H1 (cell line): ENCODE measurements around the gene TMPRSS2. TPM values are rescaled to one million over a fixed set of nuclear protein-coding genes. Genes with fewer than 3 reads are reported as not detected.
A peak's percentile ranks its signal among the peaks of the same experiment; 100 is the strongest.

Source experiments
- CTCF ChIA-PET: fragments of 300-600 bp; sonication (Branson Sonifier 250); formaldehyde crosslinking; loops from one replicate; lab custom pipeline; 2021; ENCODE audit not compliant: partially characterized antibody; lab: Charles Lee
- POLR2A ChIA-PET: fragments of 300-600 bp; sonication (Branson Sonifier 250); formaldehyde crosslinking; loops from one replicate; lab custom pipeline; 2021; ENCODE audit warnings: inconsistent platforms; ENCODE audit not compliant: partially characterized antibody; lab: Charles Lee
- DNase-seq, 2 experiments: peaks; one replicate each; pipeline versions ENCODE4 v3.0.0 to v3.0.0-alpha.2; 2010 to 2022; ENCODE audit warnings: low spot score in 2 of 2, low read depth in 1 of 2, mixed read lengths in 1 of 2
- FAIRE-seq: peaks from 2 replicates; lab custom pipeline; 2011; peaks lifted over from hg19 to GRCh38; lab: Jason Lieb, UNC
- H2AFZ ChIP-seq: 2 replicates; pipeline ENCODE4 v1.8.1; 2012; ENCODE audit warnings: low read length, inconsistent platforms
- H2AK5ac ChIP-seq: 2 replicates; pipeline ENCODE4 v1.6.1; 2013; ENCODE audit warnings: low read depth, low read length
- H2BK120ac ChIP-seq: replicated peaks from 2 replicates; pipeline ENCODE3; 2013; ENCODE audit warnings: low read depth, low read length, inconsistent platforms
- H2BK12ac ChIP-seq: 2 replicates; pipeline ENCODE4 v1.6.1; 2013; ENCODE audit warnings: low read depth, low read length
- H2BK15ac ChIP-seq: 2 replicates; pipeline ENCODE4 v1.6.1; 2013; ENCODE audit warnings: low read length
- H2BK20ac ChIP-seq: 2 replicates; pipeline ENCODE4 v1.6.1; 2013; ENCODE audit warnings: low read length
- H2BK5ac ChIP-seq: 2 replicates; pipeline ENCODE4 v1.6.1; 2013; ENCODE audit warnings: low read depth, low read length
- H3K14ac ChIP-seq: 2 replicates; pipeline ENCODE4 v1.6.1; 2013; ENCODE audit warnings: inconsistent platforms; ENCODE audit not compliant: insufficient read length
- H3K18ac ChIP-seq: 2 replicates; pipeline ENCODE4 v1.6.1; 2013; ENCODE audit warnings: low read length; ENCODE audit errors: extremely low read depth
- H3K23ac ChIP-seq: 2 replicates; pipeline ENCODE4 v1.6.1; 2013; ENCODE audit warnings: inconsistent platforms; ENCODE audit not compliant: insufficient read length
- H3K23me2 ChIP-seq: 2 replicates; pipeline ENCODE4 v1.6.1; 2013; ENCODE audit warnings: low read depth, low read length
- H3K27ac ChIP-seq: 2 replicates; pipeline ENCODE4 v1.6.1; 2011; ENCODE audit warnings: low read depth, low read length, inconsistent platforms
- H3K27me3 ChIP-seq, 4 experiments: replicated peaks in 1 of 4; 1 replicate in 1 of 4; 2 replicates in 3 of 4; pipeline versions ENCODE4 v1.6.1 to v1.8.1; 2011 to 2013; ENCODE audit warnings: low read length in 3 of 4, mild to moderate bottlenecking in 3 of 4, inconsistent platforms in 2 of 4, mixed read lengths in 2 of 4, moderate library complexity in 1 of 4; ENCODE audit not compliant: control insufficient read depth in 3 of 4, insufficient read depth in 3 of 4; ENCODE audit errors: extremely low read depth in 1 of 4
- H3K36me3 ChIP-seq, 4 experiments: 2 replicates each; pipeline versions ENCODE4 v1.6.1 to v1.8.1; 2011 to 2013; ENCODE audit warnings: mild to moderate bottlenecking in 4 of 4, low read length in 3 of 4, moderate library complexity in 2 of 4, control low read depth in 1 of 4, inconsistent platforms in 1 of 4; ENCODE audit not compliant: insufficient read depth in 4 of 4, control insufficient read depth in 2 of 4
- H3K4ac ChIP-seq: replicated peaks from 2 replicates; pipeline ENCODE3; 2013; ENCODE audit warnings: low read length, low read depth, mixed read lengths, inconsistent platforms; ENCODE audit not compliant: insufficient read length
- H3K4me1 ChIP-seq, 4 experiments: replicated peaks in 1 of 4; 1 replicate in 1 of 4; 2 replicates in 3 of 4; pipeline versions ENCODE4 v1.6.1 to v1.8.1; 2011 to 2013; ENCODE audit warnings: low read length in 3 of 4, inconsistent platforms in 2 of 4, mixed read lengths in 1 of 4; ENCODE audit not compliant: insufficient read depth in 4 of 4, control insufficient read depth in 3 of 4
- H3K4me2 ChIP-seq, 2 experiments: 2 replicates each; pipeline versions ENCODE4 v1.6.1 to v1.8.1; 2011 to 2013; ENCODE audit warnings: low read depth in 2 of 2, low read length in 2 of 2, control low read depth in 1 of 2, inconsistent platforms in 1 of 2, mild to moderate bottlenecking in 1 of 2; ENCODE audit not compliant: insufficient read depth in 1 of 2
- H3K4me3 ChIP-seq, 4 experiments: fragments of 200-600, 300-600 bp in 1 of 4; sonication (generic), shearing (Covaris generic), sonication (Bioruptor Twin) in 1 of 4; 2 replicates each; pipeline versions ENCODE4 v1.5.1 to v1.8.1; 2011 to 2016; ENCODE audit warnings: low read length in 4 of 4, low read depth in 3 of 4, control low read depth in 2 of 4, inconsistent platforms in 2 of 4, mild to moderate bottlenecking in 2 of 4, mixed read lengths in 1 of 4, moderate library complexity in 1 of 4; ENCODE audit not compliant: insufficient read depth in 2 of 4; ENCODE audit errors: extremely low read depth in 1 of 4
- H3K56ac ChIP-seq: replicated peaks from 2 replicates; pipeline ENCODE3; 2013; ENCODE audit warnings: low read depth, mild to moderate bottlenecking, mixed read lengths, low read length, inconsistent platforms; ENCODE audit not compliant: insufficient read length
- H3K79me1 ChIP-seq: 2 replicates; pipeline ENCODE4 v1.6.1; 2013; ENCODE audit warnings: low read depth, low read length, control low read depth
- H3K79me2 ChIP-seq, 2 experiments: 2 replicates each; pipeline versions ENCODE4 v1.6.1 to v1.8.1; 2012 to 2013; ENCODE audit warnings: low read length in 2 of 2, mild to moderate bottlenecking in 2 of 2, inconsistent platforms in 1 of 2; ENCODE audit not compliant: insufficient read depth in 2 of 2, control insufficient read depth in 1 of 2
- H3K9ac ChIP-seq, 4 experiments: replicated peaks in 1 of 4; 1 replicate in 1 of 4; 2 replicates in 3 of 4; pipeline versions ENCODE4 v1.6.1 to v1.8.1; 2011 to 2013; ENCODE audit warnings: low read depth in 3 of 4, low read length in 3 of 4, control low read depth in 2 of 4, mild to moderate bottlenecking in 2 of 4, moderate library complexity in 2 of 4, inconsistent platforms in 1 of 4; ENCODE audit errors: extremely low read depth in 1 of 4
- H3K9me3 ChIP-seq, 2 experiments: 2 replicates each; pipeline versions ENCODE4 v1.6.1 to v1.8.1; 2012 to 2013; ENCODE audit warnings: mild to moderate bottlenecking in 2 of 2, moderate library complexity in 2 of 2, control low read depth in 1 of 2, inconsistent platforms in 1 of 2, low read depth in 1 of 2, low read length in 1 of 2, mixed read lengths in 1 of 2; ENCODE audit not compliant: insufficient read depth in 2 of 2
- H4K20me1 ChIP-seq, 2 experiments: replicated peaks in 1 of 2; 2 replicates each; pipeline versions ENCODE3 to v1.8.1; 2011 to 2013; ENCODE audit warnings: inconsistent platforms in 2 of 2, low read length in 2 of 2, mild to moderate bottlenecking in 1 of 2; ENCODE audit not compliant: insufficient read depth in 2 of 2, control insufficient read depth in 1 of 2
- H4K5ac ChIP-seq: 2 replicates; pipeline ENCODE4 v1.6.1; 2013; ENCODE audit warnings: low read length, low read depth, mixed read lengths, inconsistent platforms; ENCODE audit not compliant: insufficient read length
- H4K8ac ChIP-seq: 2 replicates; pipeline ENCODE4 v1.8.0; 2013; ENCODE audit warnings: mild to moderate bottlenecking, moderate library complexity, low read length, inconsistent platforms; ENCODE audit not compliant: insufficient read depth; ENCODE audit errors: extremely low read depth
- H4K91ac ChIP-seq: replicated peaks from 2 replicates; pipeline ENCODE3; 2013; ENCODE audit warnings: low read length, mixed read lengths, inconsistent platforms; ENCODE audit not compliant: insufficient read length
- ATF3 ChIP-seq: IDR thresholded peaks from 2 replicates; pipeline ENCODE4 v1.6.1; 2011; ENCODE audit warnings: low read depth, mild to moderate bottlenecking, low read length; ENCODE audit not compliant: insufficient read depth
- CHD2 ChIP-seq: IDR thresholded peaks from 2 replicates; pipeline ENCODE4 v1.6.1; 2012; ENCODE audit warnings: low read length, improper control_type of control experiment
- JUN ChIP-seq: IDR thresholded peaks from 2 replicates; pipeline ENCODE4 v1.6.1; 2011; ENCODE audit warnings: low read depth, mild to moderate bottlenecking, improper control_type of control experiment, low read length
- JUND ChIP-seq: IDR thresholded peaks from 2 replicates; pipeline ENCODE4 v1.6.1; 2011; ENCODE audit warnings: mild to moderate bottlenecking, improper control_type of control experiment, low read length
- SIX5 ChIP-seq: IDR thresholded peaks from 2 replicates; pipeline ENCODE4 v1.6.1; 2011; ENCODE audit warnings: mild to moderate bottlenecking, low read depth, low read length
- SP4 ChIP-seq: IDR thresholded peaks from 2 replicates; pipeline ENCODE4 v1.6.1; 2012; ENCODE audit warnings: low read length, inconsistent platforms
- TCF12 ChIP-seq: IDR thresholded peaks from 2 replicates; pipeline ENCODE4 v1.6.1; 2011; ENCODE audit warnings: low read depth, mild to moderate bottlenecking, low read length
- WGBS, 2 experiments: shearing (Covaris generic) in 1 of 2; methylation state at CpG; one replicate each; pipeline versions ENCODE4 v1.1.6 to v1.1.7; 2013 to 2015; ENCODE audit warnings: low lambda C conversion rate in 2 of 2, mixed read lengths in 2 of 2, inconsistent platforms in 1 of 2, low coverage in 1 of 2, missing lambda C conversion rate in 1 of 2; ENCODE audit not compliant: insufficient replicate concordance in 2 of 2, insufficient coverage in 1 of 2, insufficient read length in 1 of 2; ENCODE audit errors: extremely low coverage in 1 of 2, missing lambda C conversion rate in 1 of 2; 5-methylcytosine and 5-hydroxymethylcytosine counted together
- polyA plus RNA-seq, 7 experiments: library from polyadenylated mRNA; depleted of rRNA in 3 of 7; stranded (reverse) in 5 of 7; unstranded in 2 of 7; fragments of >200 nt in 5 of 7; fragments of 200-250 nt in 2 of 7; gene quantifications; 1 replicate in 5 of 7; 2 replicates in 1 of 7; 4 replicates in 1 of 7; pipeline versions ENCODE4 v1.2.1 to v1.2.3, GENCODE V29; 2011 to 2013; ENCODE audit warnings: missing spikeins in 2 of 7, mixed read lengths in 2 of 7
- total RNA-seq: library from RNA; stranded (reverse); fragmentation: NEBNext Ultra II Directional; extraction: Animal tissue kit (Norgen Biotek cat#: 25700); gene quantifications from 2 replicates; pipeline ENCODE4 v1.2.1, GENCODE V29; 2021

Gene TMPRSS2
- total and polyA plus RNA-seq, 2 of the 8 experiments (the other 6 are each of a cell fraction or from before 2014, with no cell fraction given), result 9.2 to 11.0 TPM

GRCh38 chr21:41510500-41510899, 2.5 kb upstream of the TMPRSS2 start:
- peaks cover 0 to 16% (median 6%) of the 10 kb centered on the region in 4 experiments; a peak in 5 of 7 replicates for H3K4me1 ChIP-seq
- no peak for DNase-seq
- peaks cover 2% of the 10 kb centered on the region for H3K79me1 ChIP-seq
- peaks cover 5 to 40% (median 32%) of the 10 kb centered on the region in 4 experiments for H3K27me3 ChIP-seq
- H4K8ac ChIP-seq, result no peak overlapping the region
- no peaks in the 10 kb centered on the region for H3K9me3 ChIP-seq
- ChIA-PET POLR2A (no interaction called here), CTCF (interaction anchor here (0.9 to 1.3 kb wide), 2 partner anchors 11 to 20 kb away, joined by 3 read pairs; no protein-coding TSS in a partner anchor)
- no peak overlapping the region for H3K27ac ChIP-seq
- H3K56ac ChIP-seq, result no peak overlapping the region
- peaks cover 17% of the 10 kb centered on the region for H3K23me2 ChIP-seq
- no peak overlapping the region for H3K23ac ChIP-seq
- H3K14ac ChIP-seq, result no peak overlapping the region
- no peak for FAIRE-seq
- H4K5ac ChIP-seq, result no peak overlapping the region
- peak overlapping the region; percentile 46; the same call in 1 of the 2 replicates for H2BK15ac ChIP-seq
- no peak overlapping the region for H3K18ac ChIP-seq
- no peak overlapping the region for H3K4ac ChIP-seq
- no peak overlapping the region for H2BK20ac ChIP-seq
- no peak overlapping the region for H3K9ac ChIP-seq
- no peak overlapping the region for H3K4me3 ChIP-seq
- H2AK5ac ChIP-seq, result no peak overlapping the region
- no peak overlapping the region for H3K4me2 ChIP-seq
- WGBS, 2 experiments, result 83% methylated on average over 2 of the region's 2 CpGs; no CpG with 5 or more reads in 1 of the 2 experiments
- H3K79me2 ChIP-seq, result no peaks in the 10 kb centered on the region
- H4K91ac ChIP-seq, result no peak overlapping the region
- H2BK12ac ChIP-seq, result no peak overlapping the region; the same call in 1 of the 2 replicates
- H2AFZ ChIP-seq, result no peak overlapping the region
- no peak overlapping the region for H2BK120ac ChIP-seq
- H4K20me1 ChIP-seq, result no peaks in the 10 kb centered on the region
- H2BK5ac ChIP-seq, result no peak overlapping the region
- no peaks in the 10 kb centered on the region for H3K36me3 ChIP-seq
- TF ChIP-seq ATF3 (no peak), TCF12 (no peak), JUND (no peak), SIX5 (no peak), SP4 (no peak), CHD2 (no peak), JUN (no peak)
